Thyroid gland (tissue), 4 donors: ENCODE data around the gene TMPRSS13.

Source experiments
- POLR2A ChIP-seq, 2 donors: fragments of 450-650 bp; IDR thresholded peaks; one replicate each; pipeline ENCODE4 v1.6.1; 2017; ENCODE audit warnings: antibody characterized with exemption in 2 of 2, mild to moderate bottlenecking in 2 of 2, moderate library complexity in 1 of 2
- TF ChIP-seq, protein P1 (sequence below), 6 experiments: fragments of 200-600 bp in 3 of 6; fragments of 450-650 bp in 3 of 6; sonication (generic) in 3 of 6; IDR thresholded peaks; one replicate each; pipeline ENCODE4 v1.5.1; 2016 to 2019; ENCODE audit warnings: antibody characterized with exemption in 6 of 6, mild to moderate bottlenecking in 2 of 6, inconsistent platforms in 1 of 6, moderate library complexity in 1 of 6

- TF ChIP-seq, protein P1, sequence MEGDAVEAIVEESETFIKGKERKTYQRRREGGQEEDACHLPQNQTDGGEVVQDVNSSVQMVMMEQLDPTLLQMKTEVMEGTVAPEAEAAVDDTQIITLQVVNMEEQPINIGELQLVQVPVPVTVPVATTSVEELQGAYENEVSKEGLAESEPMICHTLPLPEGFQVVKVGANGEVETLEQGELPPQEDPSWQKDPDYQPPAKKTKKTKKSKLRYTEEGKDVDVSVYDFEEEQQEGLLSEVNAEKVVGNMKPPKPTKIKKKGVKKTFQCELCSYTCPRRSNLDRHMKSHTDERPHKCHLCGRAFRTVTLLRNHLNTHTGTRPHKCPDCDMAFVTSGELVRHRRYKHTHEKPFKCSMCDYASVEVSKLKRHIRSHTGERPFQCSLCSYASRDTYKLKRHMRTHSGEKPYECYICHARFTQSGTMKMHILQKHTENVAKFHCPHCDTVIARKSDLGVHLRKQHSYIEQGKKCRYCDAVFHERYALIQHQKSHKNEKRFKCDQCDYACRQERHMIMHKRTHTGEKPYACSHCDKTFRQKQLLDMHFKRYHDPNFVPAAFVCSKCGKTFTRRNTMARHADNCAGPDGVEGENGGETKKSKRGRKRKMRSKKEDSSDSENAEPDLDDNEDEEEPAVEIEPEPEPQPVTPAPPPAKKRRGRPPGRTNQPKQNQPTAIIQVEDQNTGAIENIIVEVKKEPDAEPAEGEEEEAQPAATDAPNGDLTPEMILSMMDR (IDR thresholded peaks at IDR 0.05), result no peak
- no peak for TF ChIP-seq POLR2A (IDR thresholded peaks at IDR 0.05)
These were observed 841 bp upstream of the TMPRSS13 start for GRCh38 chr11:117929916-117930570.
